ENCODE data around the gene ASB1.

Gene ASB1

GRCh38 chr2:238449909-238450417, 23.2 kb downstream of the ASB1 start:
- no peak overlapping the region for H3K27ac ChIP-seq (replicated peaks)
- TF ChIP-seq CTCF (IDR thresholded peaks at IDR 0.05; ENCODE audit: insufficient read depth, low read length) (no peak), REST (IDR thresholded peaks at IDR 0.05; ENCODE audit: insufficient replicate concordance, low read depth) (no peak), GABPA (IDR thresholded peaks at IDR 0.05; ENCODE audit: low read depth) (no peak), SPI1 (IDR thresholded peaks at IDR 0.05; ENCODE audit: borderline replicate concordance, low read depth) (no peak), POLR2AphosphoS5 (IDR thresholded peaks at IDR 0.05; ENCODE audit: low read depth) (no peak)
- peak; percentile 53 to 69 for DNase-seq (ENCODE audit: low read depth in 1 of 2, low spot score in 1 of 2)

DNA sequence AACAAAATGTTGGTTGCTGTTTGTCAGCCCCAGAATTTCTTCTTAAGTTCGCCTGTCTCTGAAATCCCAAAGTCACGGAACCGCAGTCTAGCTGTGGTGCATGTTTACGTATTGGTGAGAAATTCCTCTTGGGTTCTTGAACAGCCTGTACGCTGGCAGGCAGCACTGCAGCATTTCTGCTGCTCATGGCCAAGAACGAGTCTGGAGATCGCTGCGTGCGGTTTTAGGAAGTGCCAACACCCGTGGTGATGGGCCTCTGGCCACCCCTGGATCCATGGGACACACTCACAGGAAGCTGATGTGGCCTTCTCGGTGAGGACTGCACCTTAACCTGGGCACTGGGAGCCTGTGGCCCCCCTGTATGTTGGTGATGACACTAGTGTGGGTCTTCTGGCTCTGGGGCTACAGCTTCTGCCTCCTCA, 23.7 kb downstream of the ASB1 start:
- TF ChIP-seq SPI1 (IDR thresholded peaks at IDR 0.05; ENCODE audit: borderline replicate concordance, low read depth): no peak
- TF ChIP-seq CTCF (IDR thresholded peaks at IDR 0.05; ENCODE audit: insufficient read depth, low read length): no peak
- no peak for TF ChIP-seq POLR2AphosphoS5 (IDR thresholded peaks at IDR 0.05; ENCODE audit: low read depth)
- no peak for TF ChIP-seq REST (IDR thresholded peaks at IDR 0.05; ENCODE audit: insufficient replicate concordance, low read depth)
- no peak for TF ChIP-seq GABPA (IDR thresholded peaks at IDR 0.05; ENCODE audit: low read depth)
- H3K4me3 ChIP-seq (replicated peaks; ENCODE audit: insufficient read depth, low read length): no peak overlapping the region
- H3K27me3 ChIP-seq (ENCODE audit: insufficient read depth, poor library complexity, severe bottlenecking): no peaks in the 10 kb centered on the region
- no peak overlapping the region for H3K27ac ChIP-seq (replicated peaks)
- DNase-seq (ENCODE audit: low read depth in 1 of 2, low spot score in 1 of 2): no peak

More at GRCh38 chr2:238449909-238450417, 23.2 kb downstream of the ASB1 start:
- Histone ChIP-seq H3K27me3 (ENCODE audit: insufficient read depth, poor library complexity, severe bottlenecking) (no peaks in the 10 kb centered on the region), H3K4me3 (replicated peaks; ENCODE audit: insufficient read depth, low read length) (no peak overlapping the region)

DNA sequence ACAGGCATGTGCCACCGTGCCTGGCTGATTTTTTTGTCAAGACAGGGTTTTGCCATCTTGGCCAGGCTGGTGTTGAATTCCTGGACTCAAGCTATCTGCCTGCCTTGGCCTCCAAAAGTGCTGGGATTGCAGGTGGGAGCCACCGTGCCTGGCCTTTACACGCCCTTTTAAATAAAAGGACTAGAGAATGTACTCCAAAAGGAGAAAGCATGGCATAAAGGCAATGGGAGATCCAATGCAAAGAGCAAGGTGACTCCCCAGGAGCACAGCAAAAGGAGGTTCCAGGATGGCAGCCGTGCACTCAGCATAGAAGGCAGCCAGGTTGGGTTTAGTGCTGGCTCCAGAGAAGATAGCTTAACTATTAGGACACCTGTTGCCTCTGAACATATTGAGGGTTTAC, 27.1 kb downstream of the ASB1 start:
- DNase-seq (ENCODE audit: low read depth in 1 of 2, low spot score in 1 of 2): no peak
- no peak for TF ChIP-seq CTCF (IDR thresholded peaks at IDR 0.05; ENCODE audit: insufficient read depth, low read length)
- no peak for TF ChIP-seq POLR2AphosphoS5 (IDR thresholded peaks at IDR 0.05; ENCODE audit: low read depth)
- no peak for TF ChIP-seq SPI1 (IDR thresholded peaks at IDR 0.05; ENCODE audit: borderline replicate concordance, low read depth)
- no peak for TF ChIP-seq GABPA (IDR thresholded peaks at IDR 0.05; ENCODE audit: low read depth)
- TF ChIP-seq REST (IDR thresholded peaks at IDR 0.05; ENCODE audit: insufficient replicate concordance, low read depth): no peak
- Histone ChIP-seq H3K27ac (replicated peaks) (no peak overlapping the region), H3K4me3 (replicated peaks; ENCODE audit: insufficient read depth, low read length) (no peak overlapping the region), H3K27me3 (ENCODE audit: insufficient read depth, poor library complexity, severe bottlenecking) (no peaks in the 10 kb centered on the region)

Data from HL-60 (cell line).